Occipital lobe (tissue), 2 donors: ENCODE results near the gene CYFIP1. TPM values are rescaled to one million over a fixed set of nuclear protein-coding genes. Genes with fewer than 3 reads are reported as not detected.

Experiments
- DNase-seq: peaks from one replicate; lab custom pipeline; 2025; lab: John Stamatoyannopoulos, UW
- total RNA-seq: library from RNA; depleted of rRNA; stranded (reverse); fragments of >200 nt; gene quantifications from one replicate; pipeline ENCODE4 v1.2.3, GENCODE V29; 2014

The CYFIP1 gene
- total RNA-seq, 1 donor from 2014 or later = 83.3 TPM

- DNase-seq = no peak
These were observed 108.6 kb downstream of the CYFIP1 start for GRCh38 chr15:22871481-22872086.

GRCh38 chr15:22870865-22871264, 109.3 kb downstream of the CYFIP1 start:
- DNase-seq = no peak

- no peak for DNase-seq
These were observed 110.3 kb downstream of the CYFIP1 start for GRCh38 chr15:22869856-22870255.

GRCh38 chr15:22868928-22869327, 111.2 kb downstream of the CYFIP1 start:
- DNase-seq = no peak

GRCh38 chr15:22868495-22868894, 111.7 kb downstream of the CYFIP1 start:
- DNase-seq = no peak

- DNase-seq = no peak
These were observed 112.3 kb downstream of the CYFIP1 start for GRCh38 chr15:22867886-22868285.

GRCh38 chr15:22866079-22866478, 114.1 kb downstream of the CYFIP1 start:
- no peak for DNase-seq

- no peak for DNase-seq
These were observed 116.8 kb downstream of the CYFIP1 start for GRCh38 chr15:22863356-22863755.

GRCh38 chr15:22861161-22861560, 119.0 kb downstream of the CYFIP1 start:
- no peak for DNase-seq

- DNase-seq = no peak
These were observed 123.5 kb downstream of the CYFIP1 start for GRCh38 chr15:22856659-22857058.

GRCh38 chr15:22855791-22856190, 124.4 kb downstream of the CYFIP1 start:
- no peak for DNase-seq

GRCh38 chr15:22851513-22851912, 128.7 kb downstream of the CYFIP1 start:
- DNase-seq = no peak

GRCh38 chr15:22850055-22850454, 130.1 kb downstream of the CYFIP1 start:
- DNase-seq = no peak

GRCh38 chr15:22846073-22846472, 134.1 kb downstream of the CYFIP1 start:
- no peak for DNase-seq

GRCh38 chr15:22845289-22845900, 134.8 kb downstream of the CYFIP1 start:
- no peak for DNase-seq

GRCh38 chr15:22844421-22845288, 135.5 kb downstream of the CYFIP1 start:
- no peak for DNase-seq

- DNase-seq = no peak
These were observed 141.0 kb downstream of the CYFIP1 start for GRCh38 chr15:22839046-22839695.

GRCh38 chr15:22838292-22839042, 141.7 kb downstream of the CYFIP1 start, which contains the start of gene NIPA2:
TSS of gene NIPA2 (plus strand) at chr15:22838666. CDS start at chr15:22851732, 13,066 bp downstream.
- peak; percentile 97 for DNase-seq

- no peak for DNase-seq
These were observed 148.7 kb downstream of the CYFIP1 start for GRCh38 chr15:22831473-22831872.

GRCh38 chr15:22827125-22827524, 153.0 kb downstream of the CYFIP1 start:
- no peak for DNase-seq

GRCh38 chr15:22823495-22824128, 156.6 kb downstream of the CYFIP1 start:
- DNase-seq = no peak
